GM19397 (cell line): ENCODE results near the gene POC1A.
"Not testable (repeated sequence)": the region's sequence is repeated elsewhere in the genome, so short reads cannot be mapped to it uniquely, and the experiment has no call there.

ENCODE experiments used
- ATAC-seq: cut with Tn5 transposase; IDR thresholded peaks from one replicate; pipeline ENCODE4 v1.9.1; 2021; ENCODE audit warnings: mild to moderate bottlenecking, moderate library complexity; ENCODE audit not compliant: unreplicated experiment

The POC1A gene

GRCh38 chr3:52153389-52154096 lies 680 bp downstream of the POC1A start:
- ATAC-seq = no peak

GRCh38 chr3:52151991-52152390 lies 2.2 kb downstream of the POC1A start:
- not testable (repeated sequence) for ATAC-seq

- no peak for ATAC-seq
Observed at GRCh38 chr3:52150860-52151259, 3.4 kb downstream of the POC1A start.

- no peak for ATAC-seq
Observed at GRCh38 chr3:52150357-52150756, 3.9 kb downstream of the POC1A start.

GRCh38 chr3:52149726-52150125 lies 4.5 kb downstream of the POC1A start:
- no peak for ATAC-seq

- no peak for ATAC-seq
Observed at GRCh38 chr3:52149021-52149420, 5.2 kb downstream of the POC1A start.

- ATAC-seq = no peak
Observed at GRCh38 chr3:52147804-52148203, 6.4 kb downstream of the POC1A start.

GRCh38 chr3:52146811-52147210 lies 7.4 kb downstream of the POC1A start:
- no peak for ATAC-seq

GRCh38 chr3:52146189-52146588 lies 8.0 kb downstream of the POC1A start:
- no peak for ATAC-seq

- no peak for ATAC-seq
Observed at GRCh38 chr3:52145736-52146110, 8.5 kb downstream of the POC1A start.

GRCh38 chr3:52144796-52145735 lies 9.2 kb downstream of the POC1A start:
- no peak for ATAC-seq

- ATAC-seq = no peak
Observed at GRCh38 chr3:52144034-52144795, 10.0 kb downstream of the POC1A start.

GRCh38 chr3:52143616-52144015 lies 10.6 kb downstream of the POC1A start:
- no peak for ATAC-seq

GRCh38 chr3:52143156-52143555 lies 11.1 kb downstream of the POC1A start:
- no peak for ATAC-seq

GRCh38 chr3:52141751-52142150 lies 12.5 kb downstream of the POC1A start:
- no peak for ATAC-seq

GRCh38 chr3:52140769-52141168 lies 13.5 kb downstream of the POC1A start:
- no peak for ATAC-seq

GRCh38 chr3:52140000-52140399 lies 14.2 kb downstream of the POC1A start:
- ATAC-seq = no peak

- ATAC-seq = no peak
Observed at GRCh38 chr3:52137311-52137710, 16.9 kb downstream of the POC1A start.

GRCh38 chr3:52136513-52136912 lies 17.7 kb downstream of the POC1A start:
- no peak for ATAC-seq

GRCh38 chr3:52135332-52135731 lies 18.9 kb downstream of the POC1A start:
- ATAC-seq = no peak

- ATAC-seq = no peak
Observed at GRCh38 chr3:52134761-52135160, 19.5 kb downstream of the POC1A start.
